ENCODE results near the gene SCEL.
"Not testable (repeated sequence)": the region's sequence is repeated elsewhere in the genome, so short reads cannot be mapped to it uniquely, and the experiment has no call there.

The SCEL gene, protein sequence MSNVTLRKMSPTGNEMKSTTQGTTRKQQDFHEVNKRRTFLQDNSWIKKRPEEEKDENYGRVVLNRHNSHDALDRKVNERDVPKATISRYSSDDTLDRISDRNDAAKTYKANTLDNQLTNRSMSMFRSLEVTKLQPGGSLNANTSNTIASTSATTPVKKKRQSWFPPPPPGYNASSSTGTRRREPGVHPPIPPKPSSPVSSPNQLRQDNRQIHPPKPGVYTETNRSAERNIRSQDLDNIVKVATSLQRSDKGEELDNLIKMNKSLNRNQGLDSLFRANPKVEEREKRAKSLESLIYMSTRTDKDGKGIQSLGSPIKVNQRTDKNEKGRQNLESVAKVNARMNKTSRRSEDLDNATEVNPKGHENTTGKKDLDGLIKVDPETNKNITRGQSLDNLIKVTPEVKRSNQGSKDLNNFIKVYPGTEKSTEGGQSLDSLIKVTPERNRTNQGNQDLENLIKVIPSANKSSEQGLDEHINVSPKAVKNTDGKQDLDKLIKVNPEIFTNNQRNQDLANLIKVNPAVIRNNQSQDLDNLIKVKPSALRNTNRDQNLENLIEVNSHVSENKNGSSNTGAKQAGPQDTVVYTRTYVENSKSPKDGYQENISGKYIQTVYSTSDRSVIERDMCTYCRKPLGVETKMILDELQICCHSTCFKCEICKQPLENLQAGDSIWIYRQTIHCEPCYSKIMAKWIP

GRCh38 chr13:77535448-77535847, at the start of gene SCEL:
SCEL (plus strand) TSS chr13:77535706; CDS start chr13:77555876, 20,170 bp downstream.
- no peak for DNase-seq (ENCODE audit: low read depth in 1 of 2, low spot score in 1 of 2)

- DNase-seq (ENCODE audit: low read depth in 1 of 2, low spot score in 1 of 2): no peak
These were observed 45.8 kb upstream of the SCEL start for GRCh38 chr13:77489566-77490337.

DNA sequence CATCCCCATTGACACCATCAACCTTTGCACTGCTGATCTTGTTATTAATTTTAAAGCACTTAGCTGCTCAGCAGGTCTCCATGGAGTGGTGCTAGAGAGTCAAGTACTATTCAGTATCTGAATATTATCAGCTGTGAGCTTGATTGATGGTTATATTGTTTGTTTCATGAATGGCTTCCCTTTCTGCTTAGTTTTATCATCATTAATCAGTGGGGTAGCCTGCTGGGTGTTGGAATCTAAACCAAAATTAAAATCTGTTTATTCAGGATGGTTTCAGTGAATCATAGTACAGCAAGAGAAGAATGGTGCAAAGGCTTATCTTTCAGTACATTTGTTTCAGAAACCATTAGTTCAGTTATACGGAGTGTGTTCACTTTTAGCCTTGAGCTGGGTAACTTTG, 42.5 kb upstream of the SCEL start:
- DNase-seq (ENCODE audit: low read depth in 1 of 2, low spot score in 1 of 2): no peak

- DNase-seq (ENCODE audit: low read depth in 1 of 2, low spot score in 1 of 2): no peak
These were observed 41.3 kb upstream of the SCEL start for GRCh38 chr13:77494226-77494625.

DNA sequence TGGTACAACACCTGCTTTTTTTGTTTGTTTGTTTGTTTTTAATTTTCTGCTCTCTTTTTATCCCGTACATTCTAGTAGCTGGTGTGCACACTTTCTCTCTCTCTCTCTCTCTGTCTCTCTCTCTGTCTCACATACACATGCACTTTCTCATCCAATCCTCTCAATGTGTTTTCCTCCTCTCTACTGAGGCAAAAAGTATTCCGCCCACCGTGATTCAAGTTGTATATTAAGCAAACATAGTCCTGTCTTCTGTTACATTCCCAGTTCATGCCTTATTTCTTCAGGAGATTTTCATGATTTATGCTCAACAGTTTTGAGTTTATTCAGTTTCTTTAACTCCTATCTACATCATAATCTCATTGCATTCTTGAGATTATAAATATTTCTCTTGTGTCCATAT, 38.2 kb upstream of the SCEL start:
- DNase-seq (ENCODE audit: low read depth in 1 of 2, low spot score in 1 of 2): no peak

DNA sequence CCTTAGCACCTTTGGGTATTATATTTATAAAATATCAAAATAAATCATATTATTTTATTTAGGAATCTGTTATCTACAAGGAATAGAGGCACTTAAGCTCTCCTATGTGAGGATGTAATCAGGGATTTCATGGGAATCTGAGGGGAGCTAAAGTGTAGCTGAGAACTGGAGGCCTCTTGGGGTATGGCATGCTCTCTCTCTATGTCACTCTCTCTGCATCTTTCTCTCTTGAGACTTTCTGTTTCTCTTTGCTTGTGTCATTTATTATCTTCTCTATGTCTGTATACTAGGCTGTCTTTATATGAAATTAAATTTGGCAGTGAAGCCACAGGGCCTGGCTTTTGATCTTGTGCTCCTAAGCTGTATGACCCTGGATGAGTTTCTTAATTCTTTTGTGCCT, 37.7 kb upstream of the SCEL start:
- no peak for DNase-seq (ENCODE audit: low read depth in 1 of 2, low spot score in 1 of 2)

GRCh38 chr13:77502104-77502720, 33.3 kb upstream of the SCEL start:
- no peak for DNase-seq (ENCODE audit: low read depth in 1 of 2, low spot score in 1 of 2)

- no peak for DNase-seq (ENCODE audit: low read depth in 1 of 2, low spot score in 1 of 2)
These were observed 32.1 kb upstream of the SCEL start for GRCh38 chr13:77503398-77503797.

- no peak for DNase-seq (ENCODE audit: low read depth in 1 of 2, low spot score in 1 of 2)
These were observed 28.6 kb upstream of the SCEL start for GRCh38 chr13:77506874-77507273.

- DNase-seq (ENCODE audit: low read depth in 1 of 2, low spot score in 1 of 2): no peak
These were observed 27.4 kb upstream of the SCEL start for GRCh38 chr13:77507931-77508776.

DNA sequence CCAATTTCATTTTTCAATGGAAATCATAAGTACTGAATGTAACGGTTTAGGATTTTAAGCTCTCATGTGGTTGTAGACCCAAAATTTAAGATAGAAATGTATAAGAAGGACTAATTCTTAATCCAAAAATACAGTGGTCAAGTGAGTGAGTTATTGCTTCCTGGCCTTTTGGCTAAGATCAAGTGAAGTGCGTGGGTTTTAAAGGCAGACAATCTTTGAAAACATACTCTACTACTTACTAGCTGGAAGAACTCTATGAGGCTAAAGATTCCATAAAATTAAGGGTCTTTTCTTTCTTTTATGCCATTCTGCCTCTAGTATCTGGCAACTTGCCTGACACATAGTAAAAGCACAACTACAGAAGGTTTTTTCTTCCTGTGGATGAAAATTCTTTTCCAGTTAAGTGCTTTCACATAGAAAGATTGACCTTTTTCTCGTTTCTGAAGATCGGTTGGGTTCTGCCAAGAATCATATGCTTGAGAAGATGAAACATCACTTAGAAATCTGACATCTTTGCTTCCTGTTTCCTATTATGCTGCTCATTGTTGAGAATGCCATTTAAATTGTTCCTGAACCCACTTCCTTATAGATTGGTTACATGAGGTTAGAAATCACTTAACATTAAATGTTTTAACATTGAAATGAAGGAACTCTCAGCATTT, 26.4 kb upstream of the SCEL start:
- DNase-seq (ENCODE audit: low read depth in 1 of 2, low spot score in 1 of 2): no peak

DNA sequence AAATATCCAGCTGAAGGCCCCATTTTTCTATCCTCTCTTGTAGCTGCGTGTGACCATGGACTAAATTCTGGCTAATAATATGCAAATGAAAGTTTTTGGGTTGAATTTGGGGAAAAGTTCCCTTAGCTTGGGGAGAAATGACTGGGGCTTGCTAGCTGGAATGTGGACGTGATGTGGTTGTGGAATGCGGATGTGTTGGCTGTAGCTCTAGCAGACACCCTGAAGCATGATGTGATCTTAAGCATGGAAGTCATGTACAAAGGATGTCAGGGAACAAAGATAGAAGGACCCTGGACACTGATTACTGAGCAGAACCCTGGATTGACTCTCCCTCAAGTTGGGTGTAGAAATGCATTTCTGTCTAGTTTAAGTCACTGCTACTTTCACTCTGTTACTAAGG, 25.4 kb upstream of the SCEL start:
- no peak for DNase-seq (ENCODE audit: low read depth in 1 of 2, low spot score in 1 of 2)

- DNase-seq (ENCODE audit: low read depth in 1 of 2, low spot score in 1 of 2): no peak
These were observed 24.0 kb upstream of the SCEL start for GRCh38 chr13:77511552-77511951.

DNA sequence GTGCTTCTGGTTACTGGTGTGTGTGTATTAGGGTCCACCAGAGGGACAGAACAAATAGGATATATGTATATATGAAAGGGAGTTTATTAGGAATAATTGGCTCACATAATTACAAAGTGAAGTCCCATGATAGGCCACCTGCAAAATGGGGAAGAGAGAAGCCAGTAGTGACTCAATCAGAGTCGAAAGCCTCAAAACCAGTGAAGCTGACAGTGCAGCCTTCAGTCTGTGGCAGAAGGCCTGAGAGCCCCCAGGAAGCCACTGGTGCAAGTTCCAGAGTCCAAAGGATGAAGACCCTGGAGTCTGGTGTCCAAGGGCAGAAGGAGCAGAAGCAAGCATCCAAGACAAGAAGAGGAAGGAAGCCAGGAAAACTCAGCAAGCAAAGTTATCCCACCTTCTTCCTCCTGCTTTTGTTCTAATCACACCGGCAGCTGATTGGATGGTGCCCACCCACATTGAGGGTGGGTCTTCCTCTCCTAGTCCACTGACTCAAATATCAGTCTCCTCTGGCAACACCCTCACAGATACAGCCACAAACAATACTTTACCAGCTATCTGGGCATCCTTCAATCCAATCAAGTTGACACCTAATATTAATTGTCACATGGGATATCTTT, 21.7 kb upstream of the SCEL start:
- DNase-seq (ENCODE audit: low read depth in 1 of 2, low spot score in 1 of 2): no peak

DNA sequence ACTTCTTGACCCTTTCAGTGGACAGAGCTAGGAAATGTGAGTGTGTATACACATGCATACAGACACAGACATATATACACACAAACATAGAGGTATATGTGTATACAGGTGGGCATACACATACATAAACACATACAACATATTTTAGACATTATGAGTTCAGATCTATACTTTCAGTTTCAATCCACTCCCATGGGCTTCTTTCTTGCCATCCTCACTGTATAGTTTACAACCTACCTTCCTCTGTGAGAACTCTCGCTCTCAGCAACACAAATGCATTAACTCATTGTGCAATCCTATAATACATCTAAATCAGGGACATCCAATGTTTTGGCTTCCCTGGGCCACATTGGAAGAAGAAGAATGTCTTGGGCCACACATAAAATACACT, 21.2 kb upstream of the SCEL start:
- no peak for DNase-seq (ENCODE audit: low read depth in 1 of 2, low spot score in 1 of 2)

GRCh38 chr13:77515785-77516184, 19.7 kb upstream of the SCEL start:
- DNase-seq (ENCODE audit: low read depth in 1 of 2, low spot score in 1 of 2): no peak

GRCh38 chr13:77516342-77516789, 19.1 kb upstream of the SCEL start:
- DNase-seq (ENCODE audit: low read depth in 1 of 2, low spot score in 1 of 2): no peak

- DNase-seq (ENCODE audit: low read depth in 1 of 2, low spot score in 1 of 2): no peak
These were observed 17.2 kb upstream of the SCEL start for GRCh38 chr13:77518266-77518665.

- DNase-seq (ENCODE audit: low read depth in 1 of 2, low spot score in 1 of 2): not testable (repeated sequence)
These were observed 16.1 kb upstream of the SCEL start for GRCh38 chr13:77519396-77519795.

DNA sequence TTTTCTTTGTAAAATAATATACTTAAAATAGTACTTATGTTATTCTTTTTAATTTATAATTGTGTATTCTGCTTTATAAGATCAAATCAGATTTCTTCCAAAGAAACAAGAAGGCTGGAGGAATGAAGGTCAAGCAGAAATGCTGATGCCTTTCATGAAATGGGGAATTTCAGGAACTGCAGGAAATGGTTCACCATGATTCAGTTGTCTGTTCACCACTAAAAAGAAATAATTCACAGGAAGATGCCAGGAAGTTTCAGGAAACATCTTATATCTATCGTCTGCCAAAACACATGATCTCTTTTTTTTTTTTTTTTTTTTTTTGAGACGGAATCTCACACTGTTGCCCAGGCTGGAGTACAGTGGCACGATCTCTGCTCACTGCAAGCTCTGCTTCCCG, 15.7 kb upstream of the SCEL start:
- no peak for DNase-seq (ENCODE audit: low read depth in 1 of 2, low spot score in 1 of 2)

All from activated CD4-positive, alpha-beta T cell treated with anti-CD3 and anti-CD28 coated beads, Interleukin-2, amount 50 U/mL, for 24 hours (primary cell).